T-helper 2 cell treated with Interferon-gamma antibody and Interleukin-4, amounts not matched to agents 100 ng/mL and 5 ng/mL, for 36 hours (primary cell): ENCODE measurements around the gene JADE2. TPM values are rescaled to one million over a fixed set of nuclear protein-coding genes. Genes with fewer than 3 reads are reported as not detected.

Source experiments
- intact Hi-C: fragments of 100-400 bp; cut with micrococcal nuclease; formaldehyde crosslinking; loops from one replicate; pipeline ENCODE4 v1.15.1; 2023
- total RNA-seq: library from RNA; stranded (reverse); gene quantifications from 2 replicates; pipeline ENCODE4 v1.2.3, GENCODE V29; 2022

The JADE2 gene
- total RNA-seq, 1 donor from 2014 or later = 81.1 TPM

GRCh38 chr5:134566741-134567221 is 41.3 kb downstream of the JADE2 start:
- intact Hi-C loops = no loop called here

DNA sequence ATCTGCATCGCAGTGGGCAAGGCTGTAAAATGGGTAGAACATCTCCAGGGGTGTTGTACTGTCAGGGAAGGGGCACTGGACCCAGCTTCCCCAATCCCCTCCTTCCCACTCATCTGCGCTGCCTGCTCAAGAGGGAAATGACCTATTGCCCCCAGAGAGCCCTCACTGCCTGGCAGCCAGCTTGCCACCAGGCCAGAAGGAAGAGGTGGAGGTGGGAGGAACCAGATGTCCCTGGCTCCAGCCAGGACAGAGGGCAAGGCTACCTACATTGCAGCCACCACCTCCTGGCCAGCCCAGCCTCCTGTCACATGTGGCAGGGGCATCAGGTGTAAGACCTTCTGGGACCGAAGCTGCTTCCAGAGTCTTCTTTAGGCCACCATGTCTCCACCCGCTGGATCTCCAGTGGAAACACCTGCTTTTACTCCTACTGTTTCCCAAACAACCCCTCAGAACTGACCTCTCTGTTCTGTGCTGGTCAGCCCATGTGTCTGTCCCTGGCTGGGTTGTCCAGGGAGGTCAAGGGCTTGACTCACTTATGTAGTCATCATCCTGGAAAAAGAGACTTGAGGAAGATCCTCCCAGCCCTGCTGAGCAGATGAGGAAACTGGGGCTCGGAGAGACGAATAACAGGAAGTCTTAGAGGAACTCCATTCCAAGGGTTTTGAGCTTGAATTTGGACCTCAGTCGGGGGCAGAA is 42.3 kb downstream of the JADE2 start:
- intact Hi-C loops = no loop called here

DNA sequence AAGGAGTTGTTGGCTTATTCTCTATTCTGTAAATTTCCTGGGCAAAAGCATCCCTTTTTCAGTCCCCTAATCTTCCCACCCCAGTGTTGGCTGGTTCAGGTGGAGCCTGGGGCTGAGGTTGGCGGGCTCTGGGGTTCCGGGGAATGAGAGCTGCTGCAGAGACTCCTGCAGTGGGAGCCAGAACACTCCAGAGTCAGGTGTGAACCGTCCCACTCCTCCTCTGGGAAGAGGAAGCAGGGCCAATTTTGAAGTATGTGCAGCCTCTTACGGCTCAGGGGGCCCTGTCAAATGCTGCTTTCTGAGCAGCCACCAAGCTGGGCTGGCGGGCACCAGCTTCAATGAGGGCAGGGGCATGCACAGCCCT is 42.8 kb downstream of the JADE2 start:
- intact Hi-C loops = no loop called here

DNA sequence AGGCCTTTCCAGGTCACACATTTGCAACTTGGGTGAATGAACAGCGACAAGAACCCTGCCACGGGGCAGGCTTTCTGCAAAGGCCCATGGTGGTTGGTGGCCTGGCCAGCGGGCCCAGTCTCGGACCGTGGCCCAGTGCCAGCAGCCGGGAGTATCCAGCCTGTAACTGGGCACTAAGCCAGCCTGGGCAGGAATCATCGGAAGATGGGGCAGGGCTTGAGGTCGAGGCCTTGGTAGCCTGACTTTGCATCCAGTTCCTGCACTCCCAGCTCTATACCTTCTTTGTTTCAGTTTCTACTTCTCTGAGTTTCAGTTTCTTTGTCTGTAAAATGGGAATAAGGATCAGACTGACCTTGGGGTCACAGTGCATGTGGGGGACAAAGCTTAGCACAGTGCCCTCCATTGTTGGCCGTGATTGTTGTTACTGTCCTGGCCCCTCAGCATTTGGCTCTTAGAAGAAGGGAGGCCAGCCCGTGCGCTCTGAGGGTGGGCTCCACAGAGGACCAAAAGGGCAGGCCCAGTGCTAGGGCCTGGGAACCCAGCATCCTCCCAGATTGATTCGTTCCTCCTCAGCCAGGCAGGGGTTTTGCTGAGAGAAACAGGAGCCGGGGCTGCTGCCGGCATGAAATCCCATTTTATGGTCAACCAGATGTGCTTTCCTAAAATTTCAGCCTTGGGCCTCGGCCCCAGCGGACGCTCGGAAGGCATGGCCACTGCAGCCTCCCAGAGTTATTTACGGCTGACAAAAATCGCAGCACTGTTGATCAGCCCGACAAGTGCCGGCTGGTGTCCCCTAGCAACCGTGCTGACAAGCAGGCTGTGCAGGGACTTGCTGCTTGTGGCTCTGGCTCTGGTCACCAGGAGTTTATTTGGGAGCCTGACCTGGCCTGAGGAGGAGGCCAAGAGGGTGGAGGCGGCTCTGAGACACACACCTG is 43.6 kb downstream of the JADE2 start:
- intact Hi-C loops = no loop called here

- intact Hi-C loops = no loop called here
Observed at GRCh38 chr5:134569758-134570364, 44.4 kb downstream of the JADE2 start.

- intact Hi-C loops = no loop called here
Observed at GRCh38 chr5:134570365-134570758, 44.9 kb downstream of the JADE2 start.

DNA sequence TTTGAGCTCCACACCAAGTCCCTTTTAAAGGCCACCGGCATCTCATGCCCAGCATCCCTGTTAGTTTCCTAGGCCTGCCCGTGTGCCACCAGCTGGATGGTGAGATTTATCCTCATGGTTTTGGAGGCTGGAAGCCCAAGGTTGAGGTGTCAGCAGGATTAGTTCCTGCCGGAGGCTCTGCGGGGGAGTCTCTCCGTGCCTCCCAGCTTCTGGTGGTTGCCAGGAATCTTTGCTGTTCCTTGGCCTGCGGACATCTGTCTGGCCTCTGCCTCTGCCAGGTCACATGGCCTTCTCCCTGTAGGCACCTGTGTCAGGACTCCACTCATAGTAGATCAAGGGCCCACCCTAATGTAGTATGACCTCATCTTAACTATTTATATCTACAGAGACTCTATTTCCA is 45.4 kb downstream of the JADE2 start:
- intact Hi-C loops = no loop called here

GRCh38 chr5:134571693-134572405 is 46.4 kb downstream of the JADE2 start:
- intact Hi-C loops = no loop called here

DNA sequence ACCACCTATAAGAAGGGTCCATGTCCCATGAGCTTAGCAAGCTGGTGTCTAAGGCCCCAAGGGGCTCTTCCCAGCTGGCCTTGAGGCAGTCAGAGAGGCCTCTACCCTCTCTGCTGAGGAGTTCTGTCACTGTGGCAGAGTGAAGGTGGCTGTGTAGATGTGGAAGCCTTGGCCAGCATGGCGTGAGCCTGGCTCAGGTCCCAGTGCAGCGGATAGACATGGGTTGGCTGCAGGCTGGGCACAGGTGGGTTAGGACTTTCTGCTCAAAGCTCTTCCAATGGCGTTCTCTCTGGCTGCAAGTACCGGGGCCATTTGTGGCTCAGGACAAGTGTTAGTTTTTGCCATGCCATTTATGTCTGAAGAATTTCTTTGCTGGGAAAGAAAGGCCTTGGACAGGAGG is 47.3 kb downstream of the JADE2 start:
- intact Hi-C loops = no loop called here

DNA sequence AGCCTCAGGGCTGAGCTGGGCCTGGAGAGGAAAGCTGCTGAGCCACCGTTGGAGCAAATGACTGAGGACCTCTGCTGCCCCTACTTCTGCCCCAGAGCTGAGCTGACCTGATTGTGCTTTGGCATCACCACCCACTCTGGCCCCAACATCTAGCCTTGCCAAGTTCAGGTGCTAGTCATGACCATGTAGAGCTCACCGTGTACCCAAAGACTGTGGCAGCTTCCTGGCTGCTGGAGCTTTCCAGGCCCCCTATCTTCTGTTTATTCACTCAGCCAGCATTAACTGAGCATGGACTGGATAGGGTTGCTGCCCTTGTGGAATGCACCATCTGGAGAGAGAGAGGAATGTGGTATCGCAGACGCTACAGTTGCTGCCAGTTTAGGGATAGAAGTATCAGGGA is 49.1 kb downstream of the JADE2 start:
- intact Hi-C loops = no loop called here

- intact Hi-C loops = no loop called here
Observed at GRCh38 chr5:134575316-134575715, 49.8 kb downstream of the JADE2 start.

GRCh38 chr5:134576386-134577021 is 51.0 kb downstream of the JADE2 start:
- intact Hi-C loops = loop anchor here (1.0 to 2.0 kb wide), 2 partner anchors 51 to 274 kb away; partner anchors contain the start of gene JADE2

DNA sequence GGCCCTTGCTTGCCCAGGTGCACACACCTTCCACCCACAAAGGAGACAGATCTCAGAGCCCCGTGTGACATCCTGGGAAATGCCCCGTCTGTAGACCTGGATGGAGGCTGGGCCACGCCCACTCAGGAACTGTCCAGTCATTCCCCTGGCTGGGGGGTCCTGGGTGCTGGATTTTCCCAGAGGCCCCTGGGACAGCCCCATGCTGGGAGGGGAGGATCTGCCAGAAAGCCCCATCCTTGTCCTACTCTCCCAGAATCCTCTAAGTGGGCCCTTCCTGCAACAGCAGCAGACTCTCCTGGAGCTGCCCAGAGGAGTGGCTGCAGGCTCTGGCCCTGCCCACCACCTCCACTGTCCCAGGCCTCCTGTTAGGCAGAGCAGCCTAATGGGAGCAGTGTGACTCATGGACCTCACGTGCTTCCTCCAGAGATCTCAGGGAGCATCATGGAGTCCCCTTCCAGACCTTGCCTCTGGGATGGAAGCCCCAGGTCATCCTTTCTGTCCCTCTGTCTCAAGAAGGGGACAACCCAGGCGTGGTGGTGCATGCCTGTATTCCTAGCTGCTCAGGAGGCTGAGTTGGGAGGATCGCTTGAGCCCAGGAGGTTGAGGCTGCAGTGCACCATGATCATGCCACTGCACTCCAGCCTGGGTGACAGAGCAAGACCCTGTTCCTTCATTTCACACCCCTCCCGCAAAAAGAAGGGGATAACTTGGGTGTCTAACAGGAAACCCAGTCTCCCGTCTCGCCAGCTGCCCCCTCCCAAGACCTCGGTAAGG is 51.7 kb downstream of the JADE2 start:
- intact Hi-C loops = loop anchor here (1.0 to 2.0 kb wide), 2 partner anchors 52 to 274 kb away; partner anchors contain the start of gene JADE2

- intact Hi-C loops = loop anchor here (1.0 to 2.0 kb wide), 2 partner anchors 53 to 275 kb away; partner anchors contain the start of gene JADE2
Observed at GRCh38 chr5:134577796-134578577, 52.5 kb downstream of the JADE2 start.

DNA sequence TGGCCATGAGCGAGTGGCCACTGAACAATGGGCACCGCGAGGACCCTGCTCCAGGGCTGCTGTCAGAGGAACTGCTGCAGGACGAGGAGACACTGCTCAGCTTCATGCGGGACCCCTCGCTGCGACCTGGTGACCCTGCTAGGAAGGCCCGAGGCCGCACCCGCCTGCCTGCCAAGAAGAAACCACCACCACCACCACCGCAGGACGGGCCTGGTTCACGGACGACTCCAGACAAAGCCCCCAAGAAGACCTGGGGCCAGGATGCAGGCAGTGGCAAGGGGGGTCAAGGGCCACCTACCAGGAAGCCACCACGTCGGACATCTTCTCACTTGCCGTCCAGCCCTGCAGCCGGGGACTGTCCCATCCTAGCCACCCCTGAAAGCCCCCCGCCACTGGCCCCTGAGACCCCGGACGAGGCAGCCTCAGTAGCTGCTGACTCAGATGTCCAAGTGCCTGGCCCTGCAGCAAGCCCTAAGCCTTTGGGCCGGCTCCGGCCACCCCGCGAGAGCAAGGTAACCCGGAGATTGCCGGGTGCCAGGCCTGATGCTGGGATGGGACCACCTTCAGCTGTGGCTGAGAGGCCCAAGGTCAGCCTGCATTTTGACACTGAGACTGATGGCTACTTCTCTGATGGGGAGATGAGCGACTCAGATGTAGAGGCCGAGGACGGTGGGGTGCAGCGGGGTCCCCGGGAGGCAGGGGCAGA is 53.3 kb downstream of the JADE2 start:
- intact Hi-C loops = no loop called here

DNA sequence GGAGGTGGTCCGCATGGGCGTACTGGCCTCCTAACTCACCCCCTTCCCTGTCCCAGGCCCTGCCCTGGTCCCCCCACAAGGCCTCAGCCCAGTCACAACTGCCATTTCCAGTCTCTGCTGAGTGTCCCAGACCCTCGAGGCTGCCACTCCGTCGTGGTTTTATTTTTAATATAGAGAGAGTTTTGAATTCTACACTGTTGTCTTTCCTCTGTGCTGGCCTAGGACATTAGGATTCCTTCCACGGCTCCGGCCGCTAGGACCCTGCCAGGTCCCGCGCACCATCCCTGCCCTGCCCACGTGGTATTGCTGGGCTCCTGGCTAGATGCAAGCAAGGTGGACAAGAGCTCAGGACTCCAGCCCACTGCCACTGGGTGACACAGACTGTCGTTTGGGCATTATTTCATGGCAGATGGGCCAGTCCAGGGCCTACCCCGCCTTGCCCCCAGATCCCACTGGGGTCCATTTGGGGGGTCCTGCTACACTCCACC is 53.9 kb downstream of the JADE2 start:
- intact Hi-C loops = no loop called here

DNA sequence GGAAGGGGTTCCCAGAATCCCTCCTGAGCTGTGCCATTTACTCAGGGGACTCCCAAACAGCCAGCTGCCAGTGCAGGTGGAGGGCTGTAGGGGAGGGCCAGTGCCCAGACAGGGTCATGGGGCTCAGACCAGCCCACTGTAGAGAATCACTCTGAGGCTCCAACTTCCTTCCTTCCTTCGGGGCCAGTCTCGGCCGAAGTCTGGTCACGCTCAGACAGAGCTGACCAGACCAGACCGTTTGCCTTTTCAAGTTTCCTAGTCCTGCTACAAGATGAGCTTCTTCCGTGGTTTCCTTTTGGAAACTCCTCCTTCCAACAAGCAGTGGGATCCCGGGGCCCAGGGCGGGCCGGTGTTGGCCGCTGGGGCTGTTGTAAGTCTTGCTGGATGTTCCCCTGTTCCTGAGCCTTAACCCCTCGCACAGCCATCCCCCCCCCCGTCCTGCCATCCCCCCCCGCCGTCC is 54.6 kb downstream of the JADE2 start:
- intact Hi-C loops = no loop called here
